NB4 (cell line): ENCODE measurements around the gene ZNF296.

Experiments used
- DNase-seq: peaks from one replicate; pipeline ENCODE4 v3.0.0; 2010; ENCODE audit warnings: low read depth
- H3K4me3 ChIP-seq: one replicate; pipeline ENCODE4 v1.5.1; 2011; ENCODE audit warnings: mild to moderate bottlenecking, low read depth, low read length, moderate library complexity
- CTCF ChIP-seq: IDR thresholded peaks from one replicate; pipeline ENCODE4 v1.5.1; 2012; ENCODE audit warnings: low read depth, low read length
- MYC ChIP-seq: IDR thresholded peaks from 2 replicates; pipeline ENCODE4 v1.6.1; 2011; ENCODE audit warnings: low read depth, low read length
- POLR2A ChIP-seq: IDR thresholded peaks from 2 replicates; pipeline ENCODE4 v1.6.1; 2011; ENCODE audit warnings: mild to moderate bottlenecking; ENCODE audit not compliant: insufficient read length; ENCODE audit errors: extremely low read depth
- TF ChIP-seq, protein P1 (sequence below): IDR thresholded peaks from 2 replicates; pipeline ENCODE4 v1.6.1; 2011; ENCODE audit warnings: low read depth, low read length

Gene ZNF296

GRCh38 chr19:45078390-45079062 lies 2.2 kb upstream of the ZNF296 start:
- peak overlapping the region; percentile 47 for H3K4me3 ChIP-seq
- no peak for TF ChIP-seq MYC
- no peak for DNase-seq

DNA sequence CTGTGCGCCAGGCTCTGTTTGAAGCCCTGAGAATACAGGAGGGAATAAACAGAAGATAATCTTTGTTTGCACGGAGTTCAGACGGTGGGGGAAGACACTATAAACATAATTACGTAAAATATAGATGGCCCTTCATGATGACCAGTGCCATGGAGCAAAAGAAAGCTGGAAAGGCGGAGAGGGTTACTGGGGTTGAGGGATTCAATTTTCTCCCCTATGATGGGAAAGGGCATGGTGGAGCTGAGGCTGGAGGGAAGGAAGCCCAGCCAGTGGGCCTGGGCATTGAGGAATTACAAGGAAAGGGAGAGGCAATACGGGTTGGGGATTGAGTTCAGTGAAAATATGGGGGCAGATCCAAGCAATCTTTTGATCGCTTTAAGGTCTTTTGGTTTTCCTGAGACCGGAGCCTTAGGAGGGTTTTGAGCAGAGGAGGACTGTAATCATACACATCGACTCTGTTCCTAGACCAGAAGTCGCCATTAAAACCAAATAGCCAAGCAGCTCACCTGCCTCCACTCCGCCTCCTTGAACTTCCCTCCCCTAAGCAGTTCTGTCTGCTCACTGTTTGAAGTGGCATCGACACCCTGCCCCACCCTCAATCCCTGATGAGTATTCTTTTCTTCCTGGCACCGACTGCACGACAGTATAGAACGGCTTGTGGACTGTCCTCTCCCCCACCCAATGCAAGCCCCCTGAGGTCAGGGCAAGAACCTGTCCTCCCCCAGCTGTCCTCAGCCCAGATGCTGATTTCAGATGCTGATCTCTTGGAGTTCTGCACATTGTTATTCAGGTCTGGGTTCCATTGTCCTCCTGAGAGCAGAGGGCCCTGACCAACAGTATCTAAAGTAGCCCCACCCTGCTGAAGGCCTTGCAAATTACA lies 813 bp upstream of the ZNF296 start:
- TF ChIP-seq, protein P1, sequence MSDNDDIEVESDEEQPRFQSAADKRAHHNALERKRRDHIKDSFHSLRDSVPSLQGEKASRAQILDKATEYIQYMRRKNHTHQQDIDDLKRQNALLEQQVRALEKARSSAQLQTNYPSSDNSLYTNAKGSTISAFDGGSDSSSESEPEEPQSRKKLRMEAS = no peak
- TF ChIP-seq POLR2A (no peak), MYC (no peak), CTCF (no peak)
- no peak for DNase-seq
- H3K4me3 ChIP-seq = peak overlapping the region; percentile 62

DNA sequence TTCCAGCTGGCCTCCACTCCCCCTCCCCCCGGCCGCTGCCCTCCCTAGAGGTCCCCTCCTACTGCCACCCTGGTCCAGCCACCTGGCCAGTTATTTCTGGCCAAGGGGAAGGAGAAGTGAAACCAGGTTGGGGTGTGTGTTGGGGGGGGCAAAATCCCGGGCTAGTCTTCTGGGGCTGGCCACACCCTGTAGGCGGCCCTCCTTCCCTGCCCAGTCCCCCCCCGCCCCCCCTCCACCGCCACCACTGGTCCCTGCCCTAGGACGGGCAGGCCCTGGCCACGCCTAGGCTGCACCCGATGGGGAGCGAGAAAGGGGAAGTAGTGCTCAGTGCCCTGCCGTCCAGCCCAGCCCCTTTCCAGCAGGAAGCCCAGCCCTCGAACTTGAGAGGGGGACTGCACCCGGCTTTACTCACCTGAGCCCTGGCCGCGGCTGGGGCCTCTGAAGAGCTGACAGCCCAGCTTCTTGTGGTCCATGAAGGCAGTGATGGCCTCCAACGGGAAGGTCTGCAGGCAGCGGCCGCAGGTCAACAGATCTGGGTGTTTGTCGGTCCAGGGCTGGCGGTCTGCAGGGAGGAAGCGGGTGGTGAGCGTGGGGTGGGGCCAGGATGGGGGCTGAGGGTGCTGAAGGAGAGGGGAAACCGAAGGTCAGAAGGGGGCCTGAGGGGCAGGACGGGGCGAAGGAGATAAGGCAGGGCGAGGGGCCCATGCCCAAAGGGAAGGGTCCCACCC lies 813 bp downstream of the ZNF296 start:
- DNase-seq = peak; percentile 92
- TF ChIP-seq POLR2A = peak; percentile 26
- TF ChIP-seq, protein P1 = no peak
- TF ChIP-seq CTCF = no peak
- H3K4me3 ChIP-seq = peak overlapping the region; percentile 68

DNA sequence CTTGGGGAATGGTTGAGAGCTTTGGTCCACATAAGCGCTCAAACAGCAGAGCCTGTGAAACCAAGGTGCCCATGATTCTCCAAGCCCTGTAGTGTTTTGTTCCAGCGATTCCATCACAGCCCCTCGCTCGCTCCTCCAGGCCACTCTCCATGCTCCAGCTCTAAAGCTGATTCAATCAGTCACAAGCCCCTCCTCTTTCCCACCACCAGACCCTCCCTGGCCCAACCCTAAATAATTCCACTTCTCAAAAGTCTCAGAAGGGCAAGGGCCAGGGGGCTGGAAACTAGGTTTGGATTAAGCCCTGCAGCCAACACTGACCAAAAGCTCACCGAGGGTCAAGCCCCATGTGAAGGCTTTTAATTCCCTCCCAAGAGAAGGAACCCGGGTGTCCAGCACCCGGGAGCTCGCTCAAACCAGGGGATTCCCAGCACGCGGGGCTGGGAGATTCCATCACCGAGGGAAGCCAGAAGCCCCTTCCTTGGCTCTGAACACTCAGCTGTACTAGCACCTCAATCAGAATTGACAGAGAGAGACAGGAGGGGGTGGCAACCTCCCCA lies 1.5 kb downstream of the ZNF296 start:
- no peak for TF ChIP-seq MYC
- TF ChIP-seq CTCF = no peak
- TF ChIP-seq, protein P1 = no peak
- H3K4me3 ChIP-seq = peak overlapping the region; percentile 48
- DNase-seq = no peak

- no peak overlapping the region for H3K4me3 ChIP-seq
- no peak for TF ChIP-seq MYC
- TF ChIP-seq CTCF = no peak
- no peak for TF ChIP-seq POLR2A
- TF ChIP-seq, protein P1 = no peak
- DNase-seq = no peak
These were observed 4.1 kb downstream of the ZNF296 start for GRCh38 chr19:45071969-45072790.
